LNCAP (cell line): Measurements from ENCODE around the gene PXMP4.

ENCODE experiments used
- CTCF ChIP-seq: fragments of 450-650 bp; IDR thresholded peaks from 2 replicates; pipeline ENCODE4 v1.5.1; 2017; ENCODE audit warnings: mild to moderate bottlenecking

The PXMP4 gene

GRCh38 chr20:33757458-33757857 is 37.3 kb upstream of the PXMP4 start:
- no peak for TF ChIP-seq CTCF

- TF ChIP-seq CTCF = no peak
Observed at GRCh38 chr20:33757046-33757445, 36.9 kb upstream of the PXMP4 start.

GRCh38 chr20:33753763-33754162 is 33.7 kb upstream of the PXMP4 start:
- no peak for TF ChIP-seq CTCF

GRCh38 chr20:33753143-33753542 is 33.0 kb upstream of the PXMP4 start:
- TF ChIP-seq CTCF = no peak

GRCh38 chr20:33751775-33752174 is 31.7 kb upstream of the PXMP4 start:
- no peak for TF ChIP-seq CTCF

GRCh38 chr20:33746325-33746998 is 26.4 kb upstream of the PXMP4 start:
- TF ChIP-seq CTCF = no peak

- TF ChIP-seq CTCF = no peak
Observed at GRCh38 chr20:33744773-33745385, 24.8 kb upstream of the PXMP4 start.

GRCh38 chr20:33744181-33744580 is 24.1 kb upstream of the PXMP4 start:
- TF ChIP-seq CTCF = no peak
